Measurements from ENCODE around the gene PPP1R16B. TPM values are rescaled to one million over a fixed set of nuclear protein-coding genes. Genes with fewer than 3 reads are reported as not detected.
A peak's percentile ranks its signal among the peaks of the same experiment; 100 is the strongest.

Gene PPP1R16B
- total RNA-seq, 1 donor from 2014 or later = 46.9 TPM

DNA sequence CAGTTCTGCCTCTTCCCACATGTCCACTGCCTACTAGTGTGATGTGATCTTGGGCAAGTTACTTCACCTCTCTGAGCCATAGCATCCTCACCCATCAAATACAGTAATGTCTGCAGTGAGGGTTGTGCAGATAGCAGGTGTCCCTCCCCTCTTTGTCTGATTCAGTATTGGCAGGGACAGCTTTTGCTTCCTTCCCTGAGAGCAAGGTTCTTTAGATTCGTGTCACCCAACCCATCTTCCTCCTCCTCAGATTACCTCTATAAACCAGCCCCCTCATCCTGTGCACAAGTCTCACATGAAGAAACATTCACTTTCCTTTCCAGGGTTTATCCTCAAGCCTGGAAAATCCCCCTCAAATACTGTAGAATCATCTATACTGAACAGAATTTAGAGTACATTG lies 41.9 kb upstream of the PPP1R16B start:
- Mint-ChIP-seq H3K27me3 (ENCODE audit: unreplicated experiment) (no peaks in the 10 kb centered on the region), H3K4me1 (ENCODE audit: unreplicated experiment) (peaks cover 15% of the 10 kb centered on the region), H3K36me3 (ENCODE audit: low read depth, unreplicated experiment) (peaks cover 62% of the 10 kb centered on the region), H3K9me3 (ENCODE audit: unreplicated experiment) (no peaks in the 10 kb centered on the region), H3K27ac (ENCODE audit: unreplicated experiment) (no peak overlapping the region), H3K4me3 (ENCODE audit: unreplicated experiment) (peak overlapping the region; percentile 64)
- DNase-seq (ENCODE audit: low spot score) = no peak
- TF ChIP-seq, protein P1, sequence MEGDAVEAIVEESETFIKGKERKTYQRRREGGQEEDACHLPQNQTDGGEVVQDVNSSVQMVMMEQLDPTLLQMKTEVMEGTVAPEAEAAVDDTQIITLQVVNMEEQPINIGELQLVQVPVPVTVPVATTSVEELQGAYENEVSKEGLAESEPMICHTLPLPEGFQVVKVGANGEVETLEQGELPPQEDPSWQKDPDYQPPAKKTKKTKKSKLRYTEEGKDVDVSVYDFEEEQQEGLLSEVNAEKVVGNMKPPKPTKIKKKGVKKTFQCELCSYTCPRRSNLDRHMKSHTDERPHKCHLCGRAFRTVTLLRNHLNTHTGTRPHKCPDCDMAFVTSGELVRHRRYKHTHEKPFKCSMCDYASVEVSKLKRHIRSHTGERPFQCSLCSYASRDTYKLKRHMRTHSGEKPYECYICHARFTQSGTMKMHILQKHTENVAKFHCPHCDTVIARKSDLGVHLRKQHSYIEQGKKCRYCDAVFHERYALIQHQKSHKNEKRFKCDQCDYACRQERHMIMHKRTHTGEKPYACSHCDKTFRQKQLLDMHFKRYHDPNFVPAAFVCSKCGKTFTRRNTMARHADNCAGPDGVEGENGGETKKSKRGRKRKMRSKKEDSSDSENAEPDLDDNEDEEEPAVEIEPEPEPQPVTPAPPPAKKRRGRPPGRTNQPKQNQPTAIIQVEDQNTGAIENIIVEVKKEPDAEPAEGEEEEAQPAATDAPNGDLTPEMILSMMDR (IDR thresholded peaks at IDR 0.05; ENCODE audit: unreplicated experiment) = no peak

DNA sequence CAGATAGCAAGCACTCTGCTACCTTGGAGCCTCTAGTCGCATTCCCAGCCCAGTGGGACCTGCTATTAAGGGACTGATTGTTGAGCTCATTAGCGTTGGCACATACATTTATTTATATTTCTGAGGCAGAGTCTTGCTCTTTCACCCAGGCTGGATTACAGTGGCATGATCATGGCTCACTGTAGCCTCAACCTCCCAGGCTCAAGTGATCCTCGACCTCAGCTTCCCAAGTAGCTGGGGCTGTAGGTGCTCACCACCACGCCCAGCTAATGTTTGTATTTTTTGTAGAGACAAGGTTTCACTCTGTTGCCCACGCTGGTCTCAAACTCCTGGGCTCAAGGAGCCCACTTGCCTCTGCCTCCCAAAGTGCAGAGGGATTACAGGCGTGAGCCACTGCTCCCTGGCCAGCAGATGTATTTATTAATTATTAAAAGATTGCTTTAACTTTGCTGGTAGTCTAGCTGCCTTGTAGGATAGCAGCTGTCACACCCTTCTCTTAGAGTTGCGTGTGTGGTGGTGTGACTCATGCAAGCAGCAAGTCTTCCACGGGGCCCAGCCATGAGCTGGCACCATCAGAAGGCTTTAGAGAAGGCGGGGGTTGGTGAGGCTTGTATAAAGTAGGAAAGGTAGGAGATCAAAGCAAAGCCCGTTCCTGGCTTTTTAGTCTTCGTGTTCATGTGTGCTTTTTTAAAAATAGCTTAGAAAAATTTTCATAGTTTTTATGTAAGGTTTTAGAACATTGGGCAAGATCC lies 40.8 kb upstream of the PPP1R16B start:
- H3K4me3 Mint-ChIP-seq (ENCODE audit: unreplicated experiment) = no peak overlapping the region
- peaks cover 15% of the 10 kb centered on the region for H3K4me1 Mint-ChIP-seq (ENCODE audit: unreplicated experiment)
- H3K27me3 Mint-ChIP-seq (ENCODE audit: unreplicated experiment) = no peaks in the 10 kb centered on the region
- no peaks in the 10 kb centered on the region for H3K9me3 Mint-ChIP-seq (ENCODE audit: unreplicated experiment)
- TF ChIP-seq, protein P1 (IDR thresholded peaks at IDR 0.05; ENCODE audit: unreplicated experiment) = no peak
- no peak overlapping the region for H3K27ac Mint-ChIP-seq (ENCODE audit: unreplicated experiment)
- DNase-seq (ENCODE audit: low spot score) = no peak
- peaks cover 69% of the 10 kb centered on the region for H3K36me3 Mint-ChIP-seq (ENCODE audit: low read depth, unreplicated experiment)

- Mint-ChIP-seq H3K27ac (ENCODE audit: unreplicated experiment) (no peak overlapping the region), H3K4me1 (ENCODE audit: unreplicated experiment) (peaks cover 15% of the 10 kb centered on the region), H3K4me3 (ENCODE audit: unreplicated experiment) (no peak overlapping the region), H3K9me3 (ENCODE audit: unreplicated experiment) (no peaks in the 10 kb centered on the region), H3K36me3 (ENCODE audit: low read depth, unreplicated experiment) (peaks cover 56% of the 10 kb centered on the region), H3K27me3 (ENCODE audit: unreplicated experiment) (no peaks in the 10 kb centered on the region)
- TF ChIP-seq, protein P1 (IDR thresholded peaks at IDR 0.05; ENCODE audit: unreplicated experiment) = no peak
- DNase-seq (ENCODE audit: low spot score) = no peak
These were observed 39.4 kb upstream of the PPP1R16B start for GRCh38 chr20:38766071-38766470.

DNA sequence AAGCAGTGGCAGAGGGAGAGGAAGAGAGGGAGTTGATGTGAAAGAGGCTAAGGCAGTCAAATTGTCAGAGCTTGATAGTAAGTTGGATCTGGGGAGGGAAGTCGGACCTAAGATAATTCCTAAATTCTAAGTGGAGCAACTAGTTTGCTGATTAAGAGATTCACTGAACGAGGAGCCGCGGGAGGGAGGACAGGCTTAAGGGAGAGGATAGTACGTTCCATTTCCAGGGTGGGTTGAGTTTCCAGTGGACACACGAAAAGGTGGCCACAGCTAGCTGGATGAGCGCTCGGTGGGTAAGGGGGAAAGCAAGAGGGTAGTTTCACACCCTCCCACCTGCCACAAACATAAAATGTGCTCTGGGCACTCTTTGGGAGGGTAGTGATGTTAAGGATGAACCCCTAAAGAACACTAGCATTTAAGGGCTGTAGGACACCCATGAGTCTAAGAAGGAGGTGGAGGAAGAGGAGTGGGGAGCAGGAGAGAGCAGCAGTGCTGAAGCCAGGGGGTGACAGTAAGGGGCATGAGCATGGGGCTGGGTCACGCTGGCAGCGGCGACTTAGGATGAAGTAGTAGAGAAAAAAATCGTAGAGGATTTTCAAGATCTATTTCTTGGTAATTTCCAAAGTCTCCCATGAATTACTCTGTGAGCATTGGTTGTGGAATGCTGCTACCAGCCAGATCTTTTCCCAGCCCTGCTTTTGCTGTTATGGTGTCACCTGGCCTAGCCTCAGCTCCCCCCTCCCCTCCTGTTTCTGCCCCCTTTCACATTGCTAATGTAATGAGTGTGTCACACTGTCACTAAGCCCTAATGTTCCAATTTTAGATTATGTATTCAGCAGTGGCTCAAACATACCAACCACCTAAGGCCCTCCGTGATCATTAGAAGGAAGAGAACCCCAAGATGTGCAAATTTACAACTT lies 35.9 kb upstream of the PPP1R16B start:
- H3K4me3 Mint-ChIP-seq (ENCODE audit: unreplicated experiment) = peak overlapping the region; percentile 8
- peaks cover 68% of the 10 kb centered on the region for H3K36me3 Mint-ChIP-seq (ENCODE audit: low read depth, unreplicated experiment)
- DNase-seq (ENCODE audit: low spot score) = no peak
- peaks cover 6% of the 10 kb centered on the region for H3K9me3 Mint-ChIP-seq (ENCODE audit: unreplicated experiment)
- TF ChIP-seq, protein P1 (IDR thresholded peaks at IDR 0.05; ENCODE audit: unreplicated experiment) = no peak
- H3K27me3 Mint-ChIP-seq (ENCODE audit: unreplicated experiment) = peaks cover 3% of the 10 kb centered on the region
- peaks cover 14% of the 10 kb centered on the region for H3K4me1 Mint-ChIP-seq (ENCODE audit: unreplicated experiment)
- no peak overlapping the region for H3K27ac Mint-ChIP-seq (ENCODE audit: unreplicated experiment)
